Measurements from ENCODE around the gene PNKD.
A peak's percentile ranks its signal among the peaks of the same experiment; 100 is the strongest.

PNKD gene

GRCh38 chr2:218383892-218384519, 113.7 kb downstream of the PNKD start:
- DNase-seq, result no peak

- DNase-seq, result no peak
Measured at GRCh38 chr2:218384975-218385374, 114.7 kb downstream of the PNKD start.

- DNase-seq, result no peak
Measured at GRCh38 chr2:218386505-218387368, 116.4 kb downstream of the PNKD start.

- no peak for DNase-seq
Measured at GRCh38 chr2:218387369-218388194, 117.3 kb downstream of the PNKD start.

- no peak for DNase-seq
Measured at GRCh38 chr2:218389333-218390150, 119.2 kb downstream of the PNKD start.

GRCh38 chr2:218391202-218391601, 120.9 kb downstream of the PNKD start:
- DNase-seq, result no peak

- no peak for DNase-seq
Measured at GRCh38 chr2:218392459-218392858, 122.1 kb downstream of the PNKD start.

GRCh38 chr2:218392891-218393462, 122.7 kb downstream of the PNKD start:
- DNase-seq, result no peak

GRCh38 chr2:218393750-218394290, 123.5 kb downstream of the PNKD start:
- DNase-seq, result no peak

GRCh38 chr2:218394298-218395089, 124.2 kb downstream of the PNKD start:
- DNase-seq, result no peak

GRCh38 chr2:218395090-218395444, 124.7 kb downstream of the PNKD start:
- DNase-seq, result no peak

GRCh38 chr2:218395456-218395825, 125.1 kb downstream of the PNKD start:
- DNase-seq, result no peak

GRCh38 chr2:218395826-218396687, 125.7 kb downstream of the PNKD start:
- DNase-seq, result peak; percentile 95 to 97
